ENCODE measurements around the gene TTC36.

DNA sequence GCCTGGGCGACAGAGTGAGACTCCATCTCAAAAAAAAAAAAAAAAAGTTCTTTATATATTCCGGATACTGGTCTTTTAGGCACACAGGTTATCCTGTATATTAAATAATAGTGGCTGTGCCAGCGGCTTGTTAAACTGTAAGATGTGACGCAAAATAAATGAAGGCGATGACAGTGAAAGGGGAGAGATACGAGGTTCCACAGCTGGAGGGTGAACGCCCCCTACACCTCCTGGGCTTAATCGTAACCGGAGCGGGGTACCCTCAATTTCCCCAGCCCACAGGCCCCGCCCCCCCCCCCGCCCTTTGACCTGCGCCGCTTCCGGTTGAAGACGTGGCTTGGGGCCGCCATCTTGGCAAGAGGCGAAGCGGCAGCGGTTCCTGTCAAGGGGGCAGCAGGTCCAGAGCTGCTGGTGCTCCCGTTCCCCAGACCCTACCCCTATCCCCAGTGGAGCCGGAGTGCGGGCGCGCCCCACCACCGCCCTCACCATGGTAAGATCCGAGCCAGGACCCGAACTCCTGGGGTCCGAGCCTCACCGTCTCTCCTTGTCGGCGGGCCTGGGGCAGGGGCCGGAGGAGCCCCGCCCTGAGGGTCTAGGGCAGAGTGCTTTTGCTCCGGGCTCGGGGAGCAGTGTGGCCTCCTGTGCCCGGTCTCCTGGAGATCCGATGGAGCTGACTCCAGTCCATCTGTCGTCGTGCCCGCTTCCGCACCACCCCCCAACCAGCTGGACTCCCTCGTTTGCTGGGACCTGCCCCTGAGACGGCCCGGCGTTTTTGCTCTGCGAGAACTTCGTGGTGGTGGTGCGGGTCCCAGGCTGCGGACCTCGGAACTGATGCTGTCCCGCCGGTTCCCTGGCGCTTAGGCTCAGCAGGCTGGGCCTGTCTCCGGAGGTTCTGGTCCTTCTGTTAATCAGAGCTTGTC is 45.0 kb downstream of the TTC36 start, which contains the start of gene ARCN1:
- TF ChIP-seq, protein P1, sequence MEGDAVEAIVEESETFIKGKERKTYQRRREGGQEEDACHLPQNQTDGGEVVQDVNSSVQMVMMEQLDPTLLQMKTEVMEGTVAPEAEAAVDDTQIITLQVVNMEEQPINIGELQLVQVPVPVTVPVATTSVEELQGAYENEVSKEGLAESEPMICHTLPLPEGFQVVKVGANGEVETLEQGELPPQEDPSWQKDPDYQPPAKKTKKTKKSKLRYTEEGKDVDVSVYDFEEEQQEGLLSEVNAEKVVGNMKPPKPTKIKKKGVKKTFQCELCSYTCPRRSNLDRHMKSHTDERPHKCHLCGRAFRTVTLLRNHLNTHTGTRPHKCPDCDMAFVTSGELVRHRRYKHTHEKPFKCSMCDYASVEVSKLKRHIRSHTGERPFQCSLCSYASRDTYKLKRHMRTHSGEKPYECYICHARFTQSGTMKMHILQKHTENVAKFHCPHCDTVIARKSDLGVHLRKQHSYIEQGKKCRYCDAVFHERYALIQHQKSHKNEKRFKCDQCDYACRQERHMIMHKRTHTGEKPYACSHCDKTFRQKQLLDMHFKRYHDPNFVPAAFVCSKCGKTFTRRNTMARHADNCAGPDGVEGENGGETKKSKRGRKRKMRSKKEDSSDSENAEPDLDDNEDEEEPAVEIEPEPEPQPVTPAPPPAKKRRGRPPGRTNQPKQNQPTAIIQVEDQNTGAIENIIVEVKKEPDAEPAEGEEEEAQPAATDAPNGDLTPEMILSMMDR (IDR thresholded peaks at IDR 0.05) = no peak
- TF ChIP-seq EP300 (IDR thresholded peaks at IDR 0.05) = no peak

Measured in stomach (tissue), 4 donors.